ENCODE data around the gene GALNT1. TPM values are rescaled to one million over a fixed set of nuclear protein-coding genes. Genes with fewer than 3 reads are reported as not detected.

Gene GALNT1
- total and polyA plus RNA-seq, 4 donors, result 57.3 to 96.8 (median 78.8) TPM

- Histone ChIP-seq H3K27me3 (ENCODE audit: control insufficient read depth, insufficient read depth, low read length) (no peaks in the 10 kb centered on the region), H3K4me3 (ENCODE audit: low read depth, low read length) (no peak overlapping the region), H3K36me3 (ENCODE audit: control insufficient read depth, insufficient read depth, low read length) (no peaks in the 10 kb centered on the region), H3K27ac (ENCODE audit: low read depth, low read length) (no peak overlapping the region), H3K9me3 (ENCODE audit: control insufficient read depth, insufficient read depth, low read length) (no peaks in the 10 kb centered on the region), H3K4me1 (ENCODE audit: control insufficient read depth, insufficient read depth, low read length) (no peaks in the 10 kb centered on the region)
- no peak for DNase-seq (ENCODE audit: low read depth in 4 of 6, low spot score in 6 of 6)
These were observed 41.7 kb downstream of the GALNT1 start for GRCh38 chr18:35623255-35623654.

- Histone ChIP-seq H3K4me3 (ENCODE audit: low read depth, low read length) (no peak overlapping the region), H3K36me3 (ENCODE audit: control insufficient read depth, insufficient read depth, low read length) (no peaks in the 10 kb centered on the region), H3K9me3 (ENCODE audit: control insufficient read depth, insufficient read depth, low read length) (no peaks in the 10 kb centered on the region), H3K4me1 (ENCODE audit: control insufficient read depth, insufficient read depth, low read length) (no peaks in the 10 kb centered on the region), H3K27me3 (ENCODE audit: control insufficient read depth, insufficient read depth, low read length) (no peaks in the 10 kb centered on the region), H3K27ac (ENCODE audit: low read depth, low read length) (no peak overlapping the region)
- WGBS (ENCODE audit: insufficient coverage), result no CpG with 5 or more reads among the region's 1 CpG
- no peak for DNase-seq (ENCODE audit: low read depth in 4 of 6, low spot score in 6 of 6)
These were observed 42.6 kb downstream of the GALNT1 start for GRCh38 chr18:35624146-35624545.

- H3K36me3 ChIP-seq (ENCODE audit: control insufficient read depth, insufficient read depth, low read length), result no peaks in the 10 kb centered on the region
- no peak overlapping the region for H3K4me3 ChIP-seq (ENCODE audit: low read depth, low read length)
- no peak for DNase-seq (ENCODE audit: low read depth in 4 of 6, low spot score in 6 of 6)
These were observed 43.7 kb downstream of the GALNT1 start for GRCh38 chr18:35625232-35625631.

GRCh38 chr18:35633761-35634160, 52.2 kb downstream of the GALNT1 start:
- no peak for DNase-seq (ENCODE audit: low read depth in 4 of 6, low spot score in 6 of 6)
- H3K36me3 ChIP-seq (ENCODE audit: control insufficient read depth, insufficient read depth, low read length), result no peaks in the 10 kb centered on the region
- no peaks in the 10 kb centered on the region for H3K4me1 ChIP-seq (ENCODE audit: control insufficient read depth, insufficient read depth, low read length)
- peaks cover 4% of the 10 kb centered on the region for H3K9me3 ChIP-seq (ENCODE audit: control insufficient read depth, insufficient read depth, low read length)
- no peak overlapping the region for H3K27ac ChIP-seq (ENCODE audit: low read depth, low read length)
- no peak overlapping the region for H3K4me3 ChIP-seq (ENCODE audit: low read depth, low read length)
- H3K27me3 ChIP-seq (ENCODE audit: control insufficient read depth, insufficient read depth, low read length), result no peaks in the 10 kb centered on the region

More at GRCh38 chr18:35625232-35625631, 43.7 kb downstream of the GALNT1 start:
- Histone ChIP-seq H3K27me3 (ENCODE audit: control insufficient read depth, insufficient read depth, low read length) (no peaks in the 10 kb centered on the region), H3K4me1 (ENCODE audit: control insufficient read depth, insufficient read depth, low read length) (no peaks in the 10 kb centered on the region), H3K27ac (ENCODE audit: low read depth, low read length) (no peak overlapping the region), H3K9me3 (ENCODE audit: control insufficient read depth, insufficient read depth, low read length) (no peaks in the 10 kb centered on the region)
- 100% methylated on average over 2 of the region's 2 CpGs for WGBS (ENCODE audit: insufficient coverage)

- H3K27ac ChIP-seq (ENCODE audit: low read depth, low read length), result no peak overlapping the region
- no peaks in the 10 kb centered on the region for H3K27me3 ChIP-seq (ENCODE audit: control insufficient read depth, insufficient read depth, low read length)
- DNase-seq (ENCODE audit: low read depth in 4 of 6, low spot score in 6 of 6), result no peak
- 75% methylated on average over 1 of the region's 5 CpGs for WGBS (ENCODE audit: insufficient coverage)
- H3K9me3 ChIP-seq (ENCODE audit: control insufficient read depth, insufficient read depth, low read length), result peaks cover 4% of the 10 kb centered on the region
- no peaks in the 10 kb centered on the region for H3K36me3 ChIP-seq (ENCODE audit: control insufficient read depth, insufficient read depth, low read length)
- no peak overlapping the region for H3K4me3 ChIP-seq (ENCODE audit: low read depth, low read length)
- no peaks in the 10 kb centered on the region for H3K4me1 ChIP-seq (ENCODE audit: control insufficient read depth, insufficient read depth, low read length)
These were observed 52.8 kb downstream of the GALNT1 start for GRCh38 chr18:35634323-35634722.

GRCh38 chr18:35635170-35635569, 53.6 kb downstream of the GALNT1 start:
- Histone ChIP-seq H3K27ac (ENCODE audit: low read depth, low read length) (no peak overlapping the region), H3K27me3 (ENCODE audit: control insufficient read depth, insufficient read depth, low read length) (no peaks in the 10 kb centered on the region), H3K9me3 (ENCODE audit: control insufficient read depth, insufficient read depth, low read length) (peaks cover 4% of the 10 kb centered on the region), H3K4me1 (ENCODE audit: control insufficient read depth, insufficient read depth, low read length) (no peaks in the 10 kb centered on the region), H3K36me3 (ENCODE audit: control insufficient read depth, insufficient read depth, low read length) (no peaks in the 10 kb centered on the region), H3K4me3 (ENCODE audit: low read depth, low read length) (no peak overlapping the region)
- no CpG with 5 or more reads among the region's 1 CpG for WGBS (ENCODE audit: insufficient coverage)
- no peak for DNase-seq (ENCODE audit: low read depth in 4 of 6, low spot score in 6 of 6)

- Histone ChIP-seq H3K27me3 (ENCODE audit: control insufficient read depth, insufficient read depth, low read length) (no peaks in the 10 kb centered on the region), H3K4me3 (ENCODE audit: low read depth, low read length) (no peak overlapping the region), H3K9me3 (ENCODE audit: control insufficient read depth, insufficient read depth, low read length) (peaks cover 4% of the 10 kb centered on the region), H3K4me1 (ENCODE audit: control insufficient read depth, insufficient read depth, low read length) (no peaks in the 10 kb centered on the region), H3K27ac (ENCODE audit: low read depth, low read length) (no peak overlapping the region), H3K36me3 (ENCODE audit: control insufficient read depth, insufficient read depth, low read length) (no peaks in the 10 kb centered on the region)
- 100% methylated on average over 2 of the region's 5 CpGs for WGBS (ENCODE audit: insufficient coverage)
- no peak for DNase-seq (ENCODE audit: low read depth in 4 of 6, low spot score in 6 of 6)
These were observed 55.7 kb downstream of the GALNT1 start for GRCh38 chr18:35637227-35637626.

- Histone ChIP-seq H3K27ac (ENCODE audit: low read depth, low read length) (no peak overlapping the region), H3K27me3 (ENCODE audit: control insufficient read depth, insufficient read depth, low read length) (no peaks in the 10 kb centered on the region), H3K4me1 (ENCODE audit: control insufficient read depth, insufficient read depth, low read length) (no peaks in the 10 kb centered on the region), H3K4me3 (ENCODE audit: low read depth, low read length) (no peak overlapping the region), H3K9me3 (ENCODE audit: control insufficient read depth, insufficient read depth, low read length) (peaks cover 4% of the 10 kb centered on the region), H3K36me3 (ENCODE audit: control insufficient read depth, insufficient read depth, low read length) (no peaks in the 10 kb centered on the region)
- DNase-seq (ENCODE audit: low read depth in 4 of 6, low spot score in 6 of 6), result no peak
- no CpG with 5 or more reads among the region's 4 CpGs for WGBS (ENCODE audit: insufficient coverage)
These were observed 57.8 kb downstream of the GALNT1 start for GRCh38 chr18:35639296-35639695.

- no peak for DNase-seq (ENCODE audit: low read depth in 4 of 6, low spot score in 6 of 6)
- no peaks in the 10 kb centered on the region for H3K27me3 ChIP-seq (ENCODE audit: control insufficient read depth, insufficient read depth, low read length)
- H3K9me3 ChIP-seq (ENCODE audit: control insufficient read depth, insufficient read depth, low read length), result peaks cover 3% of the 10 kb centered on the region
- no peaks in the 10 kb centered on the region for H3K4me1 ChIP-seq (ENCODE audit: control insufficient read depth, insufficient read depth, low read length)
- H3K4me3 ChIP-seq (ENCODE audit: low read depth, low read length), result no peak overlapping the region
- no peak overlapping the region for H3K27ac ChIP-seq (ENCODE audit: low read depth, low read length)
- WGBS (ENCODE audit: insufficient coverage), result no CpG with 5 or more reads among the region's 4 CpGs
- H3K36me3 ChIP-seq (ENCODE audit: control insufficient read depth, insufficient read depth, low read length), result no peaks in the 10 kb centered on the region
These were observed 59.9 kb downstream of the GALNT1 start for GRCh38 chr18:35641467-35641866.

- Histone ChIP-seq H3K27ac (ENCODE audit: low read depth, low read length) (no peak overlapping the region), H3K9me3 (ENCODE audit: control insufficient read depth, insufficient read depth, low read length) (peaks cover 3% of the 10 kb centered on the region), H3K4me1 (ENCODE audit: control insufficient read depth, insufficient read depth, low read length) (no peaks in the 10 kb centered on the region), H3K4me3 (ENCODE audit: low read depth, low read length) (no peak overlapping the region), H3K36me3 (ENCODE audit: control insufficient read depth, insufficient read depth, low read length) (no peaks in the 10 kb centered on the region), H3K27me3 (ENCODE audit: control insufficient read depth, insufficient read depth, low read length) (no peaks in the 10 kb centered on the region)
- DNase-seq (ENCODE audit: low read depth in 4 of 6, low spot score in 6 of 6), result no peak
- 83% methylated on average over 1 of the region's 3 CpGs for WGBS (ENCODE audit: insufficient coverage)
These were observed 60.4 kb downstream of the GALNT1 start for GRCh38 chr18:35641916-35642315.

All from spinal cord (tissue), 10 donors.